HUDEP-2 (cell line): ENCODE data around the gene GIMAP2.
"Not testable (repeated sequence)": the region's sequence is repeated elsewhere in the genome, so short reads cannot be mapped to it uniquely, and the experiment has no call there.

Experiments
- DNase-seq, 76 experiments: peaks; one replicate each; lab custom pipeline; 2025; ENCODE audit not compliant: unreplicated experiment in 76 of 76; lab: John Stamatoyannopoulos, UW

GIMAP2 gene

GRCh38 chr7:150676276-150676675 is 9.2 kb upstream of the GIMAP2 start:
- DNase-seq = not testable (repeated sequence)

- not testable (repeated sequence) for DNase-seq
These were observed 8.7 kb upstream of the GIMAP2 start for GRCh38 chr7:150676854-150677253.

- not testable (repeated sequence) for DNase-seq
These were observed 6.9 kb upstream of the GIMAP2 start for GRCh38 chr7:150678601-150679000.

GRCh38 chr7:150680364-150680763 is 5.1 kb upstream of the GIMAP2 start:
- not testable (repeated sequence) for DNase-seq

GRCh38 chr7:150686030-150686631 is 625 bp downstream of the GIMAP2 start:
- peak in 1 of 76 experiments; percentile 4 for DNase-seq

- no peak for DNase-seq
These were observed 3.1 kb downstream of the GIMAP2 start for GRCh38 chr7:150688630-150689029.

- no peak for DNase-seq
These were observed 10.1 kb downstream of the GIMAP2 start for GRCh38 chr7:150695654-150696053.

- no peak for DNase-seq
These were observed 17.7 kb downstream of the GIMAP2 start for GRCh38 chr7:150703209-150703608.

- DNase-seq = no peak
These were observed 29.8 kb downstream of the GIMAP2 start for GRCh38 chr7:150715293-150715692.

GRCh38 chr7:150715738-150716137 is 30.2 kb downstream of the GIMAP2 start:
- no peak for DNase-seq

- DNase-seq = no peak
These were observed 30.9 kb downstream of the GIMAP2 start, which contains the start of gene GIMAP1 for GRCh38 chr7:150716368-150716767. TSS of gene GIMAP1 (plus strand) at chr7:150716613. CDS start at chr7:150719048, 2,435 bp downstream.

- no peak for DNase-seq
These were observed 31.4 kb downstream of the GIMAP2 start for GRCh38 chr7:150716939-150717338.

- no peak for DNase-seq
These were observed 32.4 kb downstream of the GIMAP2 start for GRCh38 chr7:150717814-150718420.

GRCh38 chr7:150719436-150719835 is 33.9 kb downstream of the GIMAP2 start:
- DNase-seq = no peak

- no peak for DNase-seq
These were observed 34.7 kb downstream of the GIMAP2 start for GRCh38 chr7:150719960-150720891.

GRCh38 chr7:150721970-150722373 is 36.5 kb downstream of the GIMAP2 start:
- no peak for DNase-seq

- DNase-seq = no peak
These were observed 37.0 kb downstream of the GIMAP2 start for GRCh38 chr7:150722431-150722931.

GRCh38 chr7:150723467-150723866 is 38.0 kb downstream of the GIMAP2 start:
- DNase-seq = no peak

- DNase-seq = no peak
These were observed 41.9 kb downstream of the GIMAP2 start for GRCh38 chr7:150727381-150727780.

GRCh38 chr7:150728011-150728410 is 42.5 kb downstream of the GIMAP2 start:
- no peak for DNase-seq

GRCh38 chr7:150728609-150729008 is 43.1 kb downstream of the GIMAP2 start:
- DNase-seq = no peak
